ENCODE data around the gene ZNF136. TPM values are rescaled to one million over a fixed set of nuclear protein-coding genes. Genes with fewer than 3 reads are reported as not detected.
A peak's percentile ranks its signal among the peaks of the same experiment; 100 is the strongest.

Gene ZNF136
- total and polyA plus RNA-seq, 10 of the 15 experiments (the other 5 are each of a cell fraction or from before 2014, with no cell fraction given), result 2.8 to 7.8 (median 6.7) TPM

DNA sequence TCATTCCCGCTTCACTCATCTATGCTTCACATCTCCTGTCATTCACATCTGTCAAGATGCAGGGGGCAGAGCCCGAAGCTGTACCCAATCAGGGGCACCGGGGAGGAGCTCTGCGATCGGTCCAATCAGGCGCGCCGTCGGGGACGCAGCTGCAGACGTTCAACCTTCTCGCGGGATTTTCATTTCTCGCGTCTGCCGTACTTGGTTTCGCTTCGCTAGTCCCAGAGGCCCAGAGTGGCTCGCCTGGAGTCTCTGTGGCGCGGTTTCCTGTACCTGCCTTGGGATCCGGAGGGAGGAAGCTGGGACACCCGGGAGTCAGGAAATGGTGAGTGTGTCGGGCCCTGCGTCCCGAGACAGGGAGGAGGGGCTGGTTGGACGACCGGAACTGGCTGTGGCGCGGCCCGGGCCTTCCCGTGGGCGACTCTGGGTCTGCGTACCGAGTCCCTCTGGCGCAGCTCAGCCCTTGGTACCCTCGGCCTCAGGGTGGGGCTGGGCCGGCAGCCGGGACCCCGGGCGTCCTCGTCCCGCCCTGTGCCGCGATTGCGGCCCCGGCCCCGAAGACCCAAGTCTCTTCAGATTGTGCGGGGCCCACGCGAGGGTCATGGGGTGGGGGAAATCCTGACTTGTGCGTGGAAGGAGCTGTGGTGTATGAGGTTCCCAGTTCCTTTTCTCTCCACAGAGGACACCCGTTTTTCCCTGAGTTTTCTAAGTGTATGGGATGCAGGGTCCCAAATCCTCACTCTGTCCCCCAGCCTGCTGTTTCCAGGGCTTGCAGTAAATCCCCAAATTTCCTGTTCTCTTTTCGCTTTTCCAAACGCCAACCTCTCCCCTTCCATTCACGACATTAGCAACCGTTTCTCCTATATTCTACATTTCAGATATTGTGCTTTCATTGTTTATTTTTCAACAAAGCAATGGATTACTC is at the start of gene ZNF136 (continued):
- TF ChIP-seq, protein P1, sequence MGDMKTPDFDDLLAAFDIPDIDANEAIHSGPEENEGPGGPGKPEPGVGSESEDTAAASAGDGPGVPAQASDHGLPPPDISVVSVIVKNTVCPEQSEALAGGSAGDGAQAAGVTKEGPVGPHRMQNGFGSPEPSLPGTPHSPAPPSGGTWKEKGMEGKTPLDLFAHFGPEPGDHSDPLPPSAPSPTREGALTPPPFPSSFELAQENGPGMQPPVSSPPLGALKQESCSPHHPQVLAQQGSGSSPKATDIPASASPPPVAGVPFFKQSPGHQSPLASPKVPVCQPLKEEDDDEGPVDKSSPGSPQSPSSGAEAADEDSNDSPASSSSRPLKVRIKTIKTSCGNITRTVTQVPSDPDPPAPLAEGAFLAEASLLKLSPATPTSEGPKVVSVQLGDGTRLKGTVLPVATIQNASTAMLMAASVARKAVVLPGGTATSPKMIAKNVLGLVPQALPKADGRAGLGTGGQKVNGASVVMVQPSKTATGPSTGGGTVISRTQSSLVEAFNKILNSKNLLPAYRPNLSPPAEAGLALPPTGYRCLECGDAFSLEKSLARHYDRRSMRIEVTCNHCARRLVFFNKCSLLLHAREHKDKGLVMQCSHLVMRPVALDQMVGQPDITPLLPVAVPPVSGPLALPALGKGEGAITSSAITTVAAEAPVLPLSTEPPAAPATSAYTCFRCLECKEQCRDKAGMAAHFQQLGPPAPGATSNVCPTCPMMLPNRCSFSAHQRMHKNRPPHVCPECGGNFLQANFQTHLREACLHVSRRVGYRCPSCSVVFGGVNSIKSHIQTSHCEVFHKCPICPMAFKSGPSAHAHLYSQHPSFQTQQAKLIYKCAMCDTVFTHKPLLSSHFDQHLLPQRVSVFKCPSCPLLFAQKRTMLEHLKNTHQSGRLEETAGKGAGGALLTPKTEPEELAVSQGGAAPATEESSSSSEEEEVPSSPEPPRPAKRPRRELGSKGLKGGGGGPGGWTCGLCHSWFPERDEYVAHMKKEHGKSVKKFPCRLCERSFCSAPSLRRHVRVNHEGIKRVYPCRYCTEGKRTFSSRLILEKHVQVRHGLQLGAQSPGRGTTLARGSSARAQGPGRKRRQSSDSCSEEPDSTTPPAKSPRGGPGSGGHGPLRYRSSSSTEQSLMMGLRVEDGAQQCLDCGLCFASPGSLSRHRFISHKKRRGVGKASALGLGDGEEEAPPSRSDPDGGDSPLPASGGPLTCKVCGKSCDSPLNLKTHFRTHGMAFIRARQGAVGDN (IDR thresholded peaks at IDR 0.05), result 0 out of 2 replicates have a peak, but pooled peaks have one; percentile 24
- no peak for TF ChIP-seq TBL1XR1 (IDR thresholded peaks at IDR 0.05; ENCODE audit: low read depth, low read length)
- TF ChIP-seq NBN (IDR thresholded peaks at IDR 0.05), result peak; percentile 65; the same call in 1 of the 2 replicates
- TF ChIP-seq ZNF207 (IDR thresholded peaks at IDR 0.05; ENCODE audit: borderline replicate concordance), result 0 out of 2 replicates have a peak, but pooled peaks have one; percentile 55
- TF ChIP-seq CBX5 (IDR thresholded peaks at IDR 0.05; ENCODE audit: low read depth), result peak; percentile 70; the same call in 1 of the 2 replicates
- peak; percentile 56; the same call in 1 of the 2 replicates for TF ChIP-seq SMAD5 (IDR thresholded peaks at IDR 0.05; ENCODE audit: low read depth)
- peak; percentile 52; the same call in 1 of the 2 replicates for TF ChIP-seq LARP7 (IDR thresholded peaks at IDR 0.05)
- TF ChIP-seq, protein P2, sequence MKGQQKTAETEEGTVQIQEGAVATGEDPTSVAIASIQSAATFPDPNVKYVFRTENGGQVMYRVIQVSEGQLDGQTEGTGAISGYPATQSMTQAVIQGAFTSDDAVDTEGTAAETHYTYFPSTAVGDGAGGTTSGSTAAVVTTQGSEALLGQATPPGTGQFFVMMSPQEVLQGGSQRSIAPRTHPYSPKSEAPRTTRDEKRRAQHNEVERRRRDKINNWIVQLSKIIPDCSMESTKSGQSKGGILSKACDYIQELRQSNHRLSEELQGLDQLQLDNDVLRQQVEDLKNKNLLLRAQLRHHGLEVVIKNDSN (IDR thresholded peaks at IDR 0.05; ENCODE audit: borderline replicate concordance, extremely low read length, insufficient read depth, low read depth, low read length), result no peak
- 0 out of 2 replicates have a peak, but pooled peaks have one; percentile 30 for TF ChIP-seq ELK1 (IDR thresholded peaks at IDR 0.05; ENCODE audit: low read depth, low read length)
- peak; percentile 49 for TF ChIP-seq RELA (IDR thresholded peaks at IDR 0.05; ENCODE audit: borderline replicate concordance, partially characterized antibody)
- TF ChIP-seq BACH1 (IDR thresholded peaks at IDR 0.05; ENCODE audit: borderline replicate concordance), result 0 out of 2 replicates have a peak, but pooled peaks have one; percentile 32
- TF ChIP-seq PML (IDR thresholded peaks at IDR 0.05; ENCODE audit: low read length), result peak; percentile 83; the same call in 1 of the 2 replicates
- peak; percentile 60 for TF ChIP-seq HDGF (IDR thresholded peaks at IDR 0.05)
- peak; percentile 89 for TF ChIP-seq NFYB (IDR thresholded peaks at IDR 0.05; ENCODE audit: insufficient read depth, low read depth, low read length)
- TF ChIP-seq JUND (IDR thresholded peaks at IDR 0.05; ENCODE audit: low read depth, low read length), result no peak
- TF ChIP-seq NFIC (IDR thresholded peaks at IDR 0.05; ENCODE audit: low read depth, low read length), result no peak
- TF ChIP-seq MEF2B (IDR thresholded peaks at IDR 0.05; ENCODE audit: partially characterized antibody, poor library complexity, severe bottlenecking), result peak; percentile 56
- no peak for TF ChIP-seq NFXL1 (IDR thresholded peaks at IDR 0.05; ENCODE audit: borderline replicate concordance)
- TF ChIP-seq KLF5 (IDR thresholded peaks at IDR 0.05; ENCODE audit: partially characterized antibody), result no peak
- TF ChIP-seq IRF4 (IDR thresholded peaks at IDR 0.05; ENCODE audit: low read depth, low read length), result no peak
- TF ChIP-seq, protein P3, sequence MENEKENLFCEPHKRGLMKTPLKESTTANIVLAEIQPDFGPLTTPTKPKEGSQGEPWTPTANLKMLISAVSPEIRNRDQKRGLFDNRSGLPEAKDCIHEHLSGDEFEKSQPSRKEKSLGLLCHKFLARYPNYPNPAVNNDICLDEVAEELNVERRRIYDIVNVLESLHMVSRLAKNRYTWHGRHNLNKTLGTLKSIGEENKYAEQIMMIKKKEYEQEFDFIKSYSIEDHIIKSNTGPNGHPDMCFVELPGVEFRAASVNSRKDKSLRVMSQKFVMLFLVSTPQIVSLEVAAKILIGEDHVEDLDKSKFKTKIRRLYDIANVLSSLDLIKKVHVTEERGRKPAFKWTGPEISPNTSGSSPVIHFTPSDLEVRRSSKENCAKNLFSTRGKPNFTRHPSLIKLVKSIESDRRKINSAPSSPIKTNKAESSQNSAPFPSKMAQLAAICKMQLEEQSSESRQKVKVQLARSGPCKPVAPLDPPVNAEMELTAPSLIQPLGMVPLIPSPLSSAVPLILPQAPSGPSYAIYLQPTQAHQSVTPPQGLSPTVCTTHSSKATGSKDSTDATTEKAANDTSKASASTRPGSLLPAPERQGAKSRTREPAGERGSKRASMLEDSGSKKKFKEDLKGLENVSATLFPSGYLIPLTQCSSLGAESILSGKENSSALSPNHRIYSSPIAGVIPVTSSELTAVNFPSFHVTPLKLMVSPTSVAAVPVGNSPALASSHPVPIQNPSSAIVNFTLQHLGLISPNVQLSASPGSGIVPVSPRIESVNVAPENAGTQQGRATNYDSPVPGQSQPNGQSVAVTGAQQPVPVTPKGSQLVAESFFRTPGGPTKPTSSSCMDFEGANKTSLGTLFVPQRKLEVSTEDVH (IDR thresholded peaks at IDR 0.05; ENCODE audit: low read depth, partially characterized antibody), result peak; percentile 65
